ENCODE measurements around the gene PARS2. TPM values are rescaled to one million over a fixed set of nuclear protein-coding genes. Genes with fewer than 3 reads are reported as not detected.

Gene PARS2
- total RNA-seq, 6 donors from 2014 or later, result 1.0 to 4.8 (median 3.9) TPM

- WGBS, 2 donors, result 88 to 92% methylated on average over 9 to 13 of the region's 13 CpGs
- H3K27ac ChIP-seq, result no peak overlapping the region
These were observed 27.7 kb upstream of the PARS2 start for GRCh38 chr1:54791880-54792522.

DNA sequence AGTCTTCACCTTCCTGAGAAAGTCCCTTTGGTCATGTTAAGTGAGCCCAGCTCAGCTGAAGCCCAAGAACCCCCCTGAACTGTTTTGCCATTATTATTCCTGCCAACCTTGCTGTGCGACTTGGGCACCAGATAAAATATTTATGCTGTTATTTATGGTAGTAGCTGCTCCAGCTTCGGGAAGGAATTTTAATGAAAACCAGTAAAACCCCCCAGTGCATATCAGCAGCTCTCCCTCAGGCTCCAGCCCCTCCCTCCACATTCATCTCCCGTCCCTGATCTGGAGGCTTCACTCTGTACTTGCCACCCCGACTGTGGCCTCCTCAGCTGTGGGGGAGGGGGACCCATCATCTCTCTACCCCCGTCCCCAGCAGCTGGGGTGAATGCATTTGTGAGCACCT lies 24.1 kb upstream of the PARS2 start:
- no peaks in the 10 kb centered on the region for H3K4me1 ChIP-seq
- H3K4me3 ChIP-seq, result no peak overlapping the region
- no peaks in the 10 kb centered on the region for H3K36me3 ChIP-seq
- H3K27me3 ChIP-seq, result no peaks in the 10 kb centered on the region
- H3K9me3 ChIP-seq, result peaks cover 0 to 9% (median 4%) of the 10 kb centered on the region in 4 donors
- TF ChIP-seq POLR2A (IDR thresholded peaks at IDR 0.05), result no peak
- no peak for TF ChIP-seq CTCF (IDR thresholded peaks at IDR 0.05)
- no peak for TF ChIP-seq POLR2AphosphoS5 (IDR thresholded peaks at IDR 0.05)
- TF ChIP-seq EP300 (IDR thresholded peaks at IDR 0.05), result no peak
- 47 to 68% methylated on average over 4 to 5 of the region's 5 CpGs for WGBS, 2 donors
- H3K27ac ChIP-seq, result no peak overlapping the region
- DNase-seq, result no peak
- no peak for ATAC-seq (ENCODE audit: low FRiP score in 2 of 2)

More at GRCh38 chr1:54791880-54792522, 27.7 kb upstream of the PARS2 start:
- H3K4me3 ChIP-seq, result no peak overlapping the region
- DNase-seq (no peak), ATAC-seq (ENCODE audit: low FRiP score in 2 of 2) (no peak)
- peaks cover 0 to 9% (median 4%) of the 10 kb centered on the region in 4 donors for H3K9me3 ChIP-seq
- H3K4me1 ChIP-seq, result no peaks in the 10 kb centered on the region
- TF ChIP-seq EP300 (IDR thresholded peaks at IDR 0.05) (no peak), CTCF (IDR thresholded peaks at IDR 0.05) (peak in 2 of 6 experiments; percentile 35 to 37)
- no peaks in the 10 kb centered on the region for H3K27me3 ChIP-seq
- no peaks in the 10 kb centered on the region for H3K36me3 ChIP-seq

DNA sequence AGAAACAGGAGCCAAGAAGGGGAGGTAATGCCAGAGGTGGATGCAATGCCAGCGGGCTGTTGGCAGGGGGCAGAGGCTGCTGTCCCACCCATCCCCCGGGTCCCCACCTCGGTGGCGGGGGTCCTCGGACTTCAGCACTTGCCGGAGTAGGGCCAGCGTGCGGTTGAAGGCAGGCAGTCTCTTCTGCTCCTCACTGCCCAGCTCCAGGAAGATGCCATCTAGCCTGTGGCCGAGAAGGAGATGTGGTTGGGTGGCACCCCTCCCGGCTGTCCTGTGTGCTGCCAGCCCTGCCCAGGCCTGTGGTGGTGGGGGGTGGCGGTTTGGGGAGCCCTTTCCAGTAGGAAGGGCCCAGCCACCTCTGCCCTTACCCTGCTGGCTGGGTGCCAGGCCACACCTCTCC lies 23.3 kb upstream of the PARS2 start:
- whole genome bisulfite sequencing, 2 donors, result 78 to 90% methylated on average over 6 of the region's 11 CpGs
- no peak overlapping the region for H3K4me3 ChIP-seq
- H3K4me1 ChIP-seq, result no peaks in the 10 kb centered on the region
- H3K36me3 ChIP-seq, result no peaks in the 10 kb centered on the region
- peaks cover 0 to 9% (median 4%) of the 10 kb centered on the region in 4 donors for H3K9me3 ChIP-seq
- no peak overlapping the region for H3K27ac ChIP-seq
- no peaks in the 10 kb centered on the region for H3K27me3 ChIP-seq
- TF ChIP-seq POLR2A (IDR thresholded peaks at IDR 0.05) (no peak), CTCF (IDR thresholded peaks at IDR 0.05) (no peak), POLR2AphosphoS5 (IDR thresholded peaks at IDR 0.05) (no peak), EP300 (IDR thresholded peaks at IDR 0.05) (no peak)
- DNase-seq (peak in 1 of 2 donors; percentile 52), ATAC-seq (ENCODE audit: low FRiP score in 2 of 2) (no peak)

DNA sequence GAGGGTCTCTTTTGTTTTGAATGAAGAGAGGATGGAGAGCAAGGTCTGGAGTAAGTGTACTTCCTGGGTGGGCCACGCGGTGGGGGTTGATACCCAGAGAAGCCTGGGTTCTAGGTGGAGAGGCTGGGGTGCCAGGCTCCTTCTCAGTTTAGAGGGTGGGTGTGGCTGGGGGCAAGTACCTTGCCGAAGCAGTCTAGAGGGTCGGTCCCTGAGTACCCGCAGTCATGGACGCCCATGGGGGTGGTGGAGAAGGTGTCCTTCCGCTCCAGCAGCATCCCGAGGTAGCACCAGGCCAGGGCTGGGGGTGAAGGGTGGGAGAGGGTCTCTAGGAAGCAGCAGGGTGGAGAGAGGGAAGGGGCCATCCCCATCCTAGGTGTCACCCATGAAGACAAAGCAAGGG lies 22.5 kb upstream of the PARS2 start:
- Histone ChIP-seq H3K4me1 (no peaks in the 10 kb centered on the region), H3K36me3 (no peaks in the 10 kb centered on the region), H3K9me3 (peaks cover 0 to 2% (median under 1%) of the 10 kb centered on the region in 4 donors), H3K4me3 (no peak overlapping the region), H3K27me3 (no peaks in the 10 kb centered on the region), H3K27ac (no peak overlapping the region)
- no peak for TF ChIP-seq POLR2A (IDR thresholded peaks at IDR 0.05)
- ATAC-seq (ENCODE audit: low FRiP score in 2 of 2), result no peak
- WGBS, 2 donors, result 88 to 89% methylated on average over 8 of the region's 8 CpGs
- DNase-seq, result no peak

GRCh38 chr1:54784066-54784465 lies 19.7 kb upstream of the PARS2 start:
- no peaks in the 10 kb centered on the region for H3K36me3 ChIP-seq
- 68 to 93% methylated on average over 2 of the region's 2 CpGs for WGBS, 2 donors
- no peak overlapping the region for H3K4me3 ChIP-seq

More at GRCh38 chr1:54784066-54784465, 19.7 kb upstream of the PARS2 start:
- ATAC-seq (ENCODE audit: low FRiP score in 2 of 2), result no peak
- Histone ChIP-seq H3K4me1 (peaks cover 0 to 6% (median 0%) of the 10 kb centered on the region in 4 donors), H3K9me3 (no peaks in the 10 kb centered on the region), H3K27me3 (no peaks in the 10 kb centered on the region), H3K27ac (no peak overlapping the region)
- DNase-seq, result no peak
- TF ChIP-seq CTCF (IDR thresholded peaks at IDR 0.05), result no peak
- TF ChIP-seq POLR2A (IDR thresholded peaks at IDR 0.05), result no peak
- no peak for TF ChIP-seq EP300 (IDR thresholded peaks at IDR 0.05)
- TF ChIP-seq POLR2AphosphoS5 (IDR thresholded peaks at IDR 0.05), result no peak

All from upper lobe of left lung (tissue), 6 donors.